ENCODE results near the gene LRRC40.
"Not testable (repeated sequence)": the region's sequence is repeated elsewhere in the genome, so short reads cannot be mapped to it uniquely, and the experiment has no call there.

The LRRC40 gene

GRCh38 chr1:70205434-70206118 is at the start of gene LRRC40:
Gene LRRC40 (minus strand): TSS chr1:70205579. CDS start chr1:70205540, 39 bp downstream.
- peak; percentile 81 to 89 for DNase-seq

GRCh38 chr1:70248729-70249128 is 43.4 kb upstream of the LRRC40 start:
- no peak for DNase-seq

DNA sequence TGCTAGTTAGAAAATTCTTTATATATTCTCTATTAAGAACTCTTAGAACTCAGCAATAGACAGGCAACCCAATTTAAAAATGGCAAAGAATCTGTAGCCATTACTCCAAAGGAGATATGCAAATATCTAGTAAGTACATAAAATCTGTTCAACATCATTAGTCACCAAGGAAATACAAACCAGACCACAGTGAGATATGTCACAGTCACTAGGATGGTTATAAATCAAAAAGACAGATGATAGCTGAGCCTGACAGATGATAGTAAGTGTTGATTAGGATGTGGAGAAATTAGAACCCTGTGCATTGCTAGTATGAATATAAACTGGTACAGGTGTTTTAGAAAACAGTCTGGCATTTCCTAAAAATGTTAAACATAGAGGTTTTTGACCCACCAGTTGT is 42.4 kb upstream of the LRRC40 start:
- no peak for DNase-seq

DNA sequence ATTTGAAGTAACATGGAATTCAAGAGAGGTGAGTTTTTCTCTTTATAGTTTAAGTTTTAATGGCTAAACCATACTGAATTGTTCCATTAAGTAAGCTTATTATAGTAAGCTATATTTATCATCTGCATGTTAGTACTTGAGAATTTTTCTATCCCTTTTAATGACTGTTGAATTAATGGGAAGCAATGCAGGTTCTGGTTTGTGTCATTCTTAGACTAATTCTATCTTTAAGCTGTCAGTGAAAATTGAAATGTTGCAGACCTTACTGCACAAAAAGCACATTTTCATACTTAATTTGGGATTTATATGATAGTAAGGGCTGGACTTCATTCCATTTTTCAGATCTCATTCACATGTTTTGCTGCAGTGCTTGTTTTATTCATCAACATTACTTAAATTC is 41.7 kb upstream of the LRRC40 start:
- DNase-seq = no peak

GRCh38 chr1:70239940-70240339 is 34.6 kb upstream of the LRRC40 start:
- no peak for DNase-seq

GRCh38 chr1:70234733-70235132 is 29.4 kb upstream of the LRRC40 start:
- DNase-seq = no peak

- no peak for DNase-seq
Observed at GRCh38 chr1:70231475-70231874, 26.1 kb upstream of the LRRC40 start.

GRCh38 chr1:70228670-70229069 is 23.3 kb upstream of the LRRC40 start:
- DNase-seq = no peak

DNA sequence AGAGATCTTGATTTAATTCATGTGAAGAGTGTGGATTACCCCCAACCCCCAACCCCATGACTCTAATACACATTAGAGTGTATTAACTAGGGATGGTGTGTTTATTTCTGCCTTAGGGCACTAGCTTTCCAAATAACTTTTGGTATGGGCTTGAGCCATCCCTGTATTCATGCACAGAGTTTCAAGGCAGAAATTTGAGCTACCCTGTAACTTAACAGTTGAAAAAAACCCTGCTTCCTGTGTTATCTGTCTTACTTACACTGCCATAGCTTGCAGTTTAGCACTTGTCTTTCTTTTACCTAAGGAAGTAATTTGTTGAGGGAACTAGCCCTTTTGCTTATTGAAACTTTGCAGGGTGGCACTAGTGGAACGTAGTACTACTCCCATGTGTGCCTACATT is 22.1 kb upstream of the LRRC40 start:
- DNase-seq = no peak

- DNase-seq = no peak
Observed at GRCh38 chr1:70224954-70225353, 19.6 kb upstream of the LRRC40 start.

- DNase-seq = no peak
Observed at GRCh38 chr1:70222716-70223235, 17.4 kb upstream of the LRRC40 start.

GRCh38 chr1:70221238-70222121 is 16.1 kb upstream of the LRRC40 start, which contains the start of gene SRSF11:
Gene SRSF11 (plus strand): TSS chr1:70221380. CDS start chr1:70221637, 257 bp downstream.
- DNase-seq = peak; percentile 78 to 86

DNA sequence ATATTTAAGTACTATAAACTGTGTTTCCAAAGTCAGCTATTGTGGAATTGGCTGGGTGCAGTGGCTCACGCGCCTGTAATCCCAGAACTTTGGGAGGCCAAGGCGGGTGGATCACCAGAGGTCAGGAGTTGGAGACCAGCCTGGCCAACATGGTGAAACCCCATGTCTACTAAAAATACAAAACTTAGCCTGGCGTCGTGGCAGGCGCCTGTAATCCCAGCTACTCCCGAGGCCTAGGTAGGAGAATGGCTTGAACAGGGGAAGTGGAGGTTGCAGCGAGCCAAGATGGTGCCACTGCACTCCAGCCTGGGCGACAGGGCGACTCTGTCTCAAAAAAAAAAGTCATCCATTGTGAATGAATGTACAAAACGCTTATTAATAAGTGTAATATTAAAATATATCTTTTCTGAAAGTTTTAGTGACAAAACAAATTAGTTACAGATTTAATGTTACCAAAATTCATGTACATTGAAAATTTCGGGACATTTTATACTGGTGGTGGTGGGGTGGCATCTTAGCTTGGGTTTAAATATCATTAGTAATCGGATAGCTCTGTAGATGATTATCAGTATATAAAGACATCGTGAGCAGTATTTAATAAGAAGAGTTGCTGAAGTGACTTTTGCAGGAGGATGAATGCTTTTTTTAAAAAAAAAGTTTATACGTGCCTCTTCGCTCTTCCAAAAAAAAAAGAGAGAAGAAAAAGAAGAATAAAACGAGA is 15.3 kb upstream of the LRRC40 start:
- DNase-seq = no peak

DNA sequence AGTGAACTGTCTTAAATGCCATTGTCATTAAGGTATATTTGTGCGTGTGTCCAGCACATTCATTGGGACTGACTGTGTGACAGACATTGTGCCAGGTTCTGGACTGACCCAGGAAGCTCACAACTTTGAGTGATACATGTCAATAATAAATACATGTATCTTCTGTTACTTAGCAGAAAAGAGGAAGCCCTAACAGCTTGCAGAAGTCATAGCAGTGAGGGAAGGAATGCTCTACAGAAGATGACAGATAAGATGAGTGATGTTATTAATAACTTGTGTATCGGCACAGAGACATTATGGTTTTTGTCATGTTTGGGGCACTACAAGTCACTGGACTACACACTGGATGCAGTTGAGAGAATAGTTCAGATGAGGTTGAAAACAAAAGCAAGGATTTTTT is 14.6 kb upstream of the LRRC40 start:
- DNase-seq = peak; percentile 53 to 59

- no peak for DNase-seq
Observed at GRCh38 chr1:70211541-70211940, 6.2 kb upstream of the LRRC40 start.

- DNase-seq = no peak
Observed at GRCh38 chr1:70210820-70211219, 5.4 kb upstream of the LRRC40 start.

GRCh38 chr1:70208292-70208691 is 2.9 kb upstream of the LRRC40 start:
- DNase-seq = no peak

DNA sequence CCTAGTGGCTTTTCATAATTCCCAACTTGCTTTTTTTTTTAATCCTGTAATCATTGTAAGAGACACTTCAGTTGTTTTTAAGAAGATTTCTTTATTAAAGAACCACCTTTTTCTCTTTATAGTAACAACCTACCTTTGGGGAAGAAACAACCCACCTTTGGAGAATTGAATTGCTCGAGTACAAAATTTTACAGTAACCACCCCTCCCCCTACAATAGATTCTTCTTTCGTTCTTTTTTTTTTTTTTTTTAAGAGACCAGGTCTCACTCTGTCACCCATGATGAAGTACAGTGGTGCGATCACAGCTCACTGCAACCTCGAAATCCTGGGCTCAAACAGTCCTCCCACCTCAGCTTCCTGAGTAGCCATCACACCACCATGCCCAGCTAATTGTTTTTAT is 2.1 kb upstream of the LRRC40 start:
- DNase-seq = no peak

- DNase-seq = not testable (repeated sequence)
Observed at GRCh38 chr1:70206833-70207232, 1.5 kb upstream of the LRRC40 start.

DNA sequence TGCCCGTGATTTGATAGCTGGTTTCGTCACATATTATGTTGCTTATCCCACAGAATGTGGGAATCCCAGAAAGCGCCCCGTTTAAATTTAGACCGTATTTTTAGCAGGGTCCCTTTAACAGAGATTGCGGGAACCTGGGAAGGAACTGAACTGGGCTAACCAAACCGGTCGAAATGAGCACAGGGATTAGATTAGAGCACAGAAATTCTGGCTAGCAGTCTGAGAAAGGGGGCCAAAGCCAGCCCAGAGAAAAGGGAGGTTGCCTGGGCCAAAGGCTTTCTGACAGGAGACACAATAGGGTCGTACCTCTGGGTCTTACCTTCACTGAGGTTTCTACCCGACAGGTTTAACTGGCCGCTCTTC is 327 bp downstream of the LRRC40 start:
- DNase-seq = no peak

DNA sequence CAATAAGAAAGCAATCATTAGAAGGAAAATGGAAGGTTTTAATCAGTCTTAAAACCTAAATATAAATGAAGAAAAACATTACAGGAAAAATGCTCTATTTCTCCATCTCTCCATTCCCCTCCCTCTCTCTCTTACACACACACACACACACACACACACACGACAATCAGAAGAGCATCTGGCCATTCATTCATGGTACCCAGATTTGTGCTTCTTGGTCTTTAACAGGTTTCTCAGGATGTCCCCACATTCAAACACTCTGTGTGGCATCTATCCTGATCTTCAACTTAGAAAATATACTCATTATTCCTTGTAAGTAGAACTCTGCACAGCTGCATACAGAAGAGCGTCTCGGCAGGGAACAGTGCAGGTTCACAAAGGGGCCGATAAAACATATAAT is 779 bp downstream of the LRRC40 start:
- no peak for DNase-seq

- no peak for DNase-seq
Observed at GRCh38 chr1:70204139-70204538, 1.2 kb downstream of the LRRC40 start.

GRCh38 chr1:70202173-70202758 is 3.1 kb downstream of the LRRC40 start:
- DNase-seq = no peak

Data from AML-193 (cell line).